Loucy (cell line): ENCODE results near the gene ASTN2.

Experiments
- H2AFZ ChIP-seq: fragments of 200-600 bp; sonication (generic); 2 replicates; pipeline ENCODE4 v1.6.0; 2016; ENCODE audit warnings: antibody characterized with exemption, mild to moderate bottlenecking, low read length, moderate library complexity
- H3F3A ChIP-seq: fragments of 200-600 bp; 2 replicates; pipeline ENCODE4 v1.6.0; 2016; ENCODE audit warnings: antibody characterized with exemption, low read depth, mild to moderate bottlenecking
- H3K27me3 ChIP-seq: fragments of 200-600 bp; sonication (generic); 2 replicates; pipeline ENCODE4 v1.6.1; 2014; ENCODE audit warnings: low read length, mild to moderate bottlenecking; ENCODE audit not compliant: insufficient read depth, poor library complexity, severe bottlenecking
- H3K36me3 ChIP-seq: fragments of 200-600 bp; sonication (generic); 2 replicates; pipeline ENCODE4 v1.6.1; 2016; ENCODE audit warnings: low read length; ENCODE audit not compliant: insufficient read depth
- H3K4me1 ChIP-seq: fragments of 200-600 bp; sonication (generic); 2 replicates; pipeline ENCODE4 v1.5.1; 2014; ENCODE audit warnings: low read length, mild to moderate bottlenecking; ENCODE audit not compliant: insufficient read depth, poor library complexity, severe bottlenecking
- H3K4me2 ChIP-seq: fragments of 200-600 bp; sonication (generic); 2 replicates; pipeline ENCODE4 v1.6.0; 2014; ENCODE audit warnings: antibody characterized with exemption, low read length, low read depth, mild to moderate bottlenecking; ENCODE audit not compliant: poor library complexity, severe bottlenecking
- H3K4me3 ChIP-seq: fragments of 200-600 bp; sonication (generic); 2 replicates; pipeline ENCODE4 v1.5.1; 2014; ENCODE audit warnings: low read length, mild to moderate bottlenecking, mixed read lengths; ENCODE audit not compliant: poor library complexity, severe bottlenecking
- H3K79me2 ChIP-seq: fragments of 200-600 bp; sonication (generic); 2 replicates; pipeline ENCODE4 v1.6.1; 2014; ENCODE audit warnings: low read length; ENCODE audit not compliant: insufficient read depth
- H3K9ac ChIP-seq: fragments of 200-600 bp; sonication (generic); 2 replicates; pipeline ENCODE4 v1.6.0; 2014; ENCODE audit warnings: mild to moderate bottlenecking, low read depth, low read length, moderate library complexity; ENCODE audit not compliant: poor library complexity, severe bottlenecking
- H3K9me2 ChIP-seq: fragments of 200-600 bp; sonication (generic); replicated peaks from 2 replicates; pipeline ENCODE4 v1.6.1; 2016; ENCODE audit warnings: low read depth, low read length, mixed read lengths
- H3K9me3 ChIP-seq: fragments of 200-600 bp; sonication (generic); 2 replicates; pipeline ENCODE4 v1.6.1; 2014; ENCODE audit warnings: mild to moderate bottlenecking, antibody characterized with exemption, low read length, low read depth; ENCODE audit not compliant: insufficient read depth
- H4K20me1 ChIP-seq: fragments of 200-600 bp; sonication (generic); 2 replicates; pipeline ENCODE4 v1.6.0; 2014; ENCODE audit warnings: antibody characterized with exemption, low read length, mild to moderate bottlenecking; ENCODE audit not compliant: insufficient read depth, poor library complexity, severe bottlenecking
- EZH2phosphoT487 ChIP-seq: fragments of 200-600 bp; IDR thresholded peaks from 2 replicates; pipeline ENCODE4 v1.6.1; 2018; ENCODE audit warnings: antibody characterized with exemption, mild to moderate bottlenecking, moderate library complexity, borderline replicate concordance
- TF ChIP-seq, protein P1 (sequence below): fragments of 200-600 bp; sonication (generic); conservative IDR thresholded peaks from 2 replicates; pipeline ENCODE4 v1.5.1; 2014; ENCODE audit warnings: mild to moderate bottlenecking, antibody characterized with exemption, low read length

Gene ASTN2

DNA sequence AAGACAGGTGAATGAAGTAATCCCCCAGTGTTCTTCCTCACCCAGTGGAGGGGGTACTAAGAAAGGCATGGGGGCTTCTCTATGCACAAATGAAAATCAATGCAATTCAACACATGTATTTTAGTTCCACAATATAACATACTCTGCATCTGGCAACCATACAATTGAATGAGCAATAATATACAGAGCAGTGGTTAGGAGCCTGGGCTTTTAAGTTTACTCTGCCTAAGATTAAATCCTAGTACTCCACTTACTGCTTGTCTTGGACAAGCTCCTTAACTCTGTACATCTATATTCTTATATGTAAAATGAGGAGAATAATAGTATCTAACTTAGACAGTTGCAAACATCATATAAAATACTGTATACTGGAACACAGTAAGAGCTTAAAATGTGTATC lies 923.2 kb downstream of the ASTN2 start:
- TF ChIP-seq EZH2phosphoT487 = no peak
- TF ChIP-seq, protein P1, sequence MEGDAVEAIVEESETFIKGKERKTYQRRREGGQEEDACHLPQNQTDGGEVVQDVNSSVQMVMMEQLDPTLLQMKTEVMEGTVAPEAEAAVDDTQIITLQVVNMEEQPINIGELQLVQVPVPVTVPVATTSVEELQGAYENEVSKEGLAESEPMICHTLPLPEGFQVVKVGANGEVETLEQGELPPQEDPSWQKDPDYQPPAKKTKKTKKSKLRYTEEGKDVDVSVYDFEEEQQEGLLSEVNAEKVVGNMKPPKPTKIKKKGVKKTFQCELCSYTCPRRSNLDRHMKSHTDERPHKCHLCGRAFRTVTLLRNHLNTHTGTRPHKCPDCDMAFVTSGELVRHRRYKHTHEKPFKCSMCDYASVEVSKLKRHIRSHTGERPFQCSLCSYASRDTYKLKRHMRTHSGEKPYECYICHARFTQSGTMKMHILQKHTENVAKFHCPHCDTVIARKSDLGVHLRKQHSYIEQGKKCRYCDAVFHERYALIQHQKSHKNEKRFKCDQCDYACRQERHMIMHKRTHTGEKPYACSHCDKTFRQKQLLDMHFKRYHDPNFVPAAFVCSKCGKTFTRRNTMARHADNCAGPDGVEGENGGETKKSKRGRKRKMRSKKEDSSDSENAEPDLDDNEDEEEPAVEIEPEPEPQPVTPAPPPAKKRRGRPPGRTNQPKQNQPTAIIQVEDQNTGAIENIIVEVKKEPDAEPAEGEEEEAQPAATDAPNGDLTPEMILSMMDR = no peak
- H3K9ac ChIP-seq = no peak overlapping the region
- H4K20me1 ChIP-seq = no peaks in the 10 kb centered on the region
- no peaks in the 10 kb centered on the region for H3K36me3 ChIP-seq
- H3K9me3 ChIP-seq = no peaks in the 10 kb centered on the region
- no peaks in the 10 kb centered on the region for H3K79me2 ChIP-seq
- no peaks in the 10 kb centered on the region for H3K9me2 ChIP-seq
- H2AFZ ChIP-seq = no peak overlapping the region
- no peaks in the 10 kb centered on the region for H3K4me1 ChIP-seq
- no peaks in the 10 kb centered on the region for H3K27me3 ChIP-seq
- H3K4me3 ChIP-seq = no peak overlapping the region
- H3K4me2 ChIP-seq = no peak overlapping the region
- no peaks in the 10 kb centered on the region for H3F3A ChIP-seq

- Histone ChIP-seq H3K9ac (no peak overlapping the region), H3K4me3 (no peak overlapping the region), H3K27me3 (no peaks in the 10 kb centered on the region)
These were observed 923.6 kb downstream of the ASTN2 start for GRCh38 chr9:116491219-116491618.

DNA sequence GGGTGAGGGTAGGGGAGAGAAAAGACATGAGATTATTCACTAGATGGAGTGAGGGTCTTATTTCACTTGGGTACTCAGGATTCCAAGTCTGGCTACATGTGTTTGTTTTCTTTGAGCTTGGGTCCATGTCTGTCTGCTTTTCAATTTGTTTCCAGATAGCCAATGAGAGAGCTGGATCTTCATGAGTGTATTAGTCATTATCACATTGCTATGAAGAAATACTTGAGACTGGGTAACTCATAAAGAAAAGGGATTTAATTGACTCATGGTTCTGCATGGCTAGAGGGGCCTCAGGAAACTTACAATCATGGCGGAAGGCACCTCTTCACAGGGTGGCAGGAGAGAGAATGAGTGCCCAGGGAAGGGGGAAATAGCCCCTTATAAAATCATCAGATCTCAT lies 924.5 kb downstream of the ASTN2 start:
- Histone ChIP-seq H3K4me3 (no peak overlapping the region), H3K27me3 (no peaks in the 10 kb centered on the region), H3K36me3 (no peaks in the 10 kb centered on the region), H3K4me1 (no peaks in the 10 kb centered on the region), H4K20me1 (no peaks in the 10 kb centered on the region), H3K4me2 (no peak overlapping the region), H3K79me2 (no peaks in the 10 kb centered on the region), H3K9me3 (no peaks in the 10 kb centered on the region), H3K9ac (no peak overlapping the region), H2AFZ (no peak overlapping the region), H3K9me2 (no peaks in the 10 kb centered on the region), H3F3A (no peaks in the 10 kb centered on the region)
- TF ChIP-seq, protein P1 = no peak
- no peak for TF ChIP-seq EZH2phosphoT487

More at GRCh38 chr9:116491219-116491618, 923.6 kb downstream of the ASTN2 start:
- H3K4me1 ChIP-seq = no peaks in the 10 kb centered on the region
- H4K20me1 ChIP-seq = no peaks in the 10 kb centered on the region
- H3K4me2 ChIP-seq = no peak overlapping the region
- H2AFZ ChIP-seq = no peak overlapping the region
- TF ChIP-seq, protein P1 = no peak
- TF ChIP-seq EZH2phosphoT487 = no peak
- H3F3A ChIP-seq = no peaks in the 10 kb centered on the region
- no peaks in the 10 kb centered on the region for H3K79me2 ChIP-seq
- no peaks in the 10 kb centered on the region for H3K36me3 ChIP-seq
- no peaks in the 10 kb centered on the region for H3K9me2 ChIP-seq
- H3K9me3 ChIP-seq = no peaks in the 10 kb centered on the region
